Keratinocyte (primary cell): ENCODE data around the gene P3H1.

Experiments used
- EZH2 ChIP-seq: IDR thresholded peaks from one replicate; pipeline ENCODE4 v1.6.1; 2012; ENCODE audit warnings: inconsistent platforms, mild to moderate bottlenecking, low read length, moderate library complexity
- TF ChIP-seq, protein P1 (sequence below), 3 experiments: IDR thresholded peaks in 1 of 3; conservative IDR thresholded peaks in 1 of 3; optimal IDR thresholded peaks in 1 of 3; 2 replicates in 2 of 3; 3 replicates in 1 of 3; pipeline versions ENCODE3 to v1.5.1; 2011; ENCODE audit warnings: low read length in 3 of 3, mild to moderate bottlenecking in 3 of 3, moderate library complexity in 2 of 3, control low read depth in 1 of 3, inconsistent platforms in 1 of 3; ENCODE audit not compliant: insufficient read depth in 2 of 3; ENCODE audit errors: extremely low read depth in 1 of 3

- TF ChIP-seq, protein P1, sequence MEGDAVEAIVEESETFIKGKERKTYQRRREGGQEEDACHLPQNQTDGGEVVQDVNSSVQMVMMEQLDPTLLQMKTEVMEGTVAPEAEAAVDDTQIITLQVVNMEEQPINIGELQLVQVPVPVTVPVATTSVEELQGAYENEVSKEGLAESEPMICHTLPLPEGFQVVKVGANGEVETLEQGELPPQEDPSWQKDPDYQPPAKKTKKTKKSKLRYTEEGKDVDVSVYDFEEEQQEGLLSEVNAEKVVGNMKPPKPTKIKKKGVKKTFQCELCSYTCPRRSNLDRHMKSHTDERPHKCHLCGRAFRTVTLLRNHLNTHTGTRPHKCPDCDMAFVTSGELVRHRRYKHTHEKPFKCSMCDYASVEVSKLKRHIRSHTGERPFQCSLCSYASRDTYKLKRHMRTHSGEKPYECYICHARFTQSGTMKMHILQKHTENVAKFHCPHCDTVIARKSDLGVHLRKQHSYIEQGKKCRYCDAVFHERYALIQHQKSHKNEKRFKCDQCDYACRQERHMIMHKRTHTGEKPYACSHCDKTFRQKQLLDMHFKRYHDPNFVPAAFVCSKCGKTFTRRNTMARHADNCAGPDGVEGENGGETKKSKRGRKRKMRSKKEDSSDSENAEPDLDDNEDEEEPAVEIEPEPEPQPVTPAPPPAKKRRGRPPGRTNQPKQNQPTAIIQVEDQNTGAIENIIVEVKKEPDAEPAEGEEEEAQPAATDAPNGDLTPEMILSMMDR (optimal IDR thresholded peaks at IDR 0.05 in 1 of 3, IDR thresholded peaks at IDR 0.05 in 1 of 3, conservative IDR thresholded peaks at IDR 0.05 in 1 of 3; ENCODE audit: extremely low read depth in 1 of 3, insufficient read depth in 2 of 3, low read length in 3 of 3), result no peak
- TF ChIP-seq EZH2, result no peak
These were observed 26.8 kb downstream of the P3H1 start, which contains the start of gene CLDN19 for GRCh38 chr1:42739753-42740700.
